Keratinocyte (primary cell): ENCODE data around the gene KRT73. TPM values are rescaled to one million over a fixed set of nuclear protein-coding genes. Genes with fewer than 3 reads are reported as not detected.

Source experiments
- DNase-seq: peaks from one replicate; pipeline ENCODE4 v3.0.0-alpha.2; 2011; ENCODE audit warnings: low read depth, missing footprints, low spot score
- FAIRE-seq: peaks from 2 replicates; lab custom pipeline; 2011; peaks lifted over from hg19 to GRCh38; lab: Jason Lieb, UNC
- H2AFZ ChIP-seq: 2 replicates; pipeline ENCODE4 v1.6.0; 2012; ENCODE audit warnings: low read length, control low read depth, inconsistent platforms; ENCODE audit not compliant: control insufficient read depth
- H3K27ac ChIP-seq: 2 replicates; pipeline ENCODE4 v1.5.1; 2011; ENCODE audit warnings: low read length; ENCODE audit not compliant: control insufficient read depth, insufficient read depth
- H3K27me3 ChIP-seq: 3 replicates; pipeline ENCODE4 v1.6.0; 2011; ENCODE audit warnings: low read length; ENCODE audit not compliant: control insufficient read depth, insufficient read depth; ENCODE audit errors: extremely low read depth
- H3K36me3 ChIP-seq, 2 experiments: 2 replicates in 1 of 2; 3 replicates in 1 of 2; pipeline ENCODE4 v1.5.1; 2011; ENCODE audit warnings: low read length in 2 of 2, mild to moderate bottlenecking in 1 of 2; ENCODE audit not compliant: control insufficient read depth in 2 of 2, insufficient read depth in 2 of 2; ENCODE audit errors: extremely low read depth in 1 of 2
- H3K4me1 ChIP-seq: 3 replicates; pipeline ENCODE4 v1.5.1; 2011; ENCODE audit warnings: low read length; ENCODE audit not compliant: control insufficient read depth, insufficient read depth; ENCODE audit errors: extremely low read depth
- H3K4me2 ChIP-seq: 3 replicates; pipeline ENCODE4 v1.6.0; 2011; ENCODE audit warnings: low read depth, low read length; ENCODE audit not compliant: control insufficient read depth, insufficient read depth; ENCODE audit errors: extremely low read depth
- H3K4me3 ChIP-seq, 3 experiments: fragments of 200-600 bp in 1 of 3; sonication (generic) in 1 of 3; 2 replicates in 2 of 3; 3 replicates in 1 of 3; pipeline ENCODE4 v1.5.1; 2011 to 2016; ENCODE audit warnings: low read length in 3 of 3, mild to moderate bottlenecking in 3 of 3, control low read depth in 2 of 3, inconsistent platforms in 1 of 3, low read depth in 1 of 3, mixed read lengths in 1 of 3, mixed run types in 1 of 3, moderate library complexity in 1 of 3; ENCODE audit not compliant: control insufficient read depth in 2 of 3, insufficient read depth in 2 of 3; ENCODE audit errors: extremely low read depth in 1 of 3
- H3K79me2 ChIP-seq: 2 replicates; pipeline ENCODE4 v1.6.0; 2012; ENCODE audit warnings: low read length; ENCODE audit not compliant: control insufficient read depth, insufficient read depth
- H3K9ac ChIP-seq: 3 replicates; pipeline ENCODE4 v1.6.0; 2011; ENCODE audit warnings: low read length; ENCODE audit not compliant: control insufficient read depth, insufficient read depth; ENCODE audit errors: extremely low read depth
- H3K9me1 ChIP-seq: 3 replicates; pipeline ENCODE4 v1.6.0; 2011; ENCODE audit warnings: low read length; ENCODE audit not compliant: control insufficient read depth, insufficient read depth; ENCODE audit errors: extremely low read depth
- H3K9me3 ChIP-seq: 2 replicates; pipeline ENCODE4 v1.5.1; 2012; ENCODE audit warnings: low read depth, low read length; ENCODE audit not compliant: control insufficient read depth
- H4K20me1 ChIP-seq: 3 replicates; pipeline ENCODE4 v1.6.0; 2011; ENCODE audit warnings: low read length; ENCODE audit not compliant: control insufficient read depth, insufficient read depth; ENCODE audit errors: extremely low read depth
- EZH2 ChIP-seq: IDR thresholded peaks from one replicate; pipeline ENCODE4 v1.6.1; 2012; ENCODE audit warnings: inconsistent platforms, mild to moderate bottlenecking, low read length, moderate library complexity
- dilution Hi-C: fragments of 300-500 bp; cut with MboI; formaldehyde crosslinking; loops from one replicate; pipeline ENCODE4 v1.7.0; 2020; ENCODE audit warnings: low sequenced_read_pairs; ENCODE audit not compliant: extremely low pct_ligation_motif_present
- polyA plus RNA-seq, 5 experiments: library from polyadenylated mRNA; depleted of rRNA in 3 of 5; stranded (reverse) in 3 of 5; stranded (forward) in 1 of 5; unstranded in 1 of 5; fragments of >200 nt; gene quantifications; 1 replicate in 1 of 5; 2 replicates in 3 of 5; 3 replicates in 1 of 5; pipeline versions ENCODE4 v1.2.1 to v1.2.3, GENCODE V29; 2011 to 2012; ENCODE audit warnings: missing spikeins in 2 of 5, low read depth in 1 of 5, low replicate concordance in 1 of 5
- TF ChIP-seq, protein P1 (sequence below), 3 experiments: IDR thresholded peaks in 1 of 3; conservative IDR thresholded peaks in 1 of 3; optimal IDR thresholded peaks in 1 of 3; 2 replicates in 2 of 3; 3 replicates in 1 of 3; pipeline versions ENCODE3 to v1.5.1; 2011; ENCODE audit warnings: low read length in 3 of 3, mild to moderate bottlenecking in 3 of 3, moderate library complexity in 2 of 3, control low read depth in 1 of 3, inconsistent platforms in 1 of 3; ENCODE audit not compliant: insufficient read depth in 2 of 3; ENCODE audit errors: extremely low read depth in 1 of 3

KRT73 gene
- polyA plus RNA-seq, 1 donor (not counting 4 experiments of a cell fraction or from before 2014, with no cell fraction given): 0.03 TPM

DNA sequence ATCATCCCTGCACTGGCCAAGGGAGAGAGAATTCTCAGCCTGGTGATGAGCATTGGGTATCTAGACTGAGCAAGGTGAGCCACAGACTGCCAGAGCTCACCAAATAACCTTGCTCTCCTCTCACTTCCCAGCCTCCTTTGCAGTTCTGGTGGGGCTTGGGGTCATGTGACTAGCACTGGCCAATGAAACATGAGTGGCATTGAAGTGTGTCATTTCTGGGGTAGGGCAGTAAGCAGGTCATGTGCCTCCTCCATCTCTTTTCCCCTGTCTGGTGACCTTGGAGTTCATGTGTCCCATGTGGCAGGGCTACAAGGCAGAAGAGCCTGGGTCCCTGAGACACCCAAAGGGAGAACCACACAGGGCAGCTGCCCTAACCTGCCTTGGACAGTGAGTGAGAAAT is 13.5 kb downstream of the KRT73 start:
- no peak overlapping the region for H2AFZ ChIP-seq
- peaks cover 30% of the 10 kb centered on the region for H3K27me3 ChIP-seq
- DNase-seq (no peak), FAIRE-seq (no peak)
- no peaks in the 10 kb centered on the region for H3K9me3 ChIP-seq
- TF ChIP-seq, protein P1, sequence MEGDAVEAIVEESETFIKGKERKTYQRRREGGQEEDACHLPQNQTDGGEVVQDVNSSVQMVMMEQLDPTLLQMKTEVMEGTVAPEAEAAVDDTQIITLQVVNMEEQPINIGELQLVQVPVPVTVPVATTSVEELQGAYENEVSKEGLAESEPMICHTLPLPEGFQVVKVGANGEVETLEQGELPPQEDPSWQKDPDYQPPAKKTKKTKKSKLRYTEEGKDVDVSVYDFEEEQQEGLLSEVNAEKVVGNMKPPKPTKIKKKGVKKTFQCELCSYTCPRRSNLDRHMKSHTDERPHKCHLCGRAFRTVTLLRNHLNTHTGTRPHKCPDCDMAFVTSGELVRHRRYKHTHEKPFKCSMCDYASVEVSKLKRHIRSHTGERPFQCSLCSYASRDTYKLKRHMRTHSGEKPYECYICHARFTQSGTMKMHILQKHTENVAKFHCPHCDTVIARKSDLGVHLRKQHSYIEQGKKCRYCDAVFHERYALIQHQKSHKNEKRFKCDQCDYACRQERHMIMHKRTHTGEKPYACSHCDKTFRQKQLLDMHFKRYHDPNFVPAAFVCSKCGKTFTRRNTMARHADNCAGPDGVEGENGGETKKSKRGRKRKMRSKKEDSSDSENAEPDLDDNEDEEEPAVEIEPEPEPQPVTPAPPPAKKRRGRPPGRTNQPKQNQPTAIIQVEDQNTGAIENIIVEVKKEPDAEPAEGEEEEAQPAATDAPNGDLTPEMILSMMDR (optimal IDR thresholded peaks at IDR 0.05 in 1 of 3, IDR thresholded peaks at IDR 0.05 in 1 of 3, conservative IDR thresholded peaks at IDR 0.05 in 1 of 3; ENCODE audit: extremely low read depth in 1 of 3, insufficient read depth in 2 of 3, low read length in 3 of 3): no peak
- TF ChIP-seq EZH2: no peak
- no peaks in the 10 kb centered on the region for H3K4me1 ChIP-seq
- H3K9me1 ChIP-seq: no peaks in the 10 kb centered on the region
- no peaks in the 10 kb centered on the region for H3K79me2 ChIP-seq
- H4K20me1 ChIP-seq: no peaks in the 10 kb centered on the region
- H3K9ac ChIP-seq: no peak overlapping the region
- H3K4me3 ChIP-seq: no peak overlapping the region
- dilution Hi-C loops: no loop called here
- H3K4me2 ChIP-seq: no peak overlapping the region
- no peaks in the 10 kb centered on the region for H3K36me3 ChIP-seq
- no peak overlapping the region for H3K27ac ChIP-seq

DNA sequence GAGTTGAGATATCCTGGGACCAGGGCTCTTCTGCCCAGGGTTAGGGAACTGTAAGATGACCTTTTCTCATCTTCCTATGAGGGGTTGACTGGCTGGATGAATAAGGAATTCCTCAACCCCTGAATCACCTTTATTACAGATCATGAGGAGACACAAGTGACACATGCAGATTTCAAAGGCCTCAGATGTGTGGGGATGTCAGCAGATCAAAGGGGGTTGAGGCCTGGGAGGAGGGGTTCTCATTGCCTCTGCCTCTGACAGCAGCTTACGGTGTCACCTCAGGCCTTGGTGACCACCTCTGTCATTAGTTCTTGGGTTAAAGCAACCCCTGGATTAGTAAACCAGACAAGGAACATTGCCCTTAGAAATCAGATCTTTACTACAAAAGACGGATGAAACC is 15.0 kb downstream of the KRT73 start:
- Histone ChIP-seq H3K4me1 (no peaks in the 10 kb centered on the region), H4K20me1 (no peaks in the 10 kb centered on the region), H3K79me2 (no peaks in the 10 kb centered on the region), H3K36me3 (no peaks in the 10 kb centered on the region), H3K27ac (no peak overlapping the region), H2AFZ (no peak overlapping the region), H3K9me1 (no peaks in the 10 kb centered on the region), H3K4me3 (no peak overlapping the region), H3K27me3 (peaks cover 42% of the 10 kb centered on the region), H3K9me3 (no peaks in the 10 kb centered on the region), H3K9ac (no peak overlapping the region), H3K4me2 (no peak overlapping the region)
- no peak for TF ChIP-seq EZH2
- TF ChIP-seq, protein P1 (optimal IDR thresholded peaks at IDR 0.05 in 1 of 3, IDR thresholded peaks at IDR 0.05 in 1 of 3, conservative IDR thresholded peaks at IDR 0.05 in 1 of 3; ENCODE audit: extremely low read depth in 1 of 3, insufficient read depth in 2 of 3, low read length in 3 of 3): no peak
- DNase-seq: no peak
- FAIRE-seq: no peak
- dilution Hi-C loops: no loop called here
